Measurements from ENCODE around the gene RAB3C. TPM values are rescaled to one million over a fixed set of nuclear protein-coding genes. Genes with fewer than 3 reads are reported as not detected.

RAB3C gene
- total and polyA plus RNA-seq, 2 donors (not counting 1 experiment from before 2014, with no cell fraction given) = not detected

DNA sequence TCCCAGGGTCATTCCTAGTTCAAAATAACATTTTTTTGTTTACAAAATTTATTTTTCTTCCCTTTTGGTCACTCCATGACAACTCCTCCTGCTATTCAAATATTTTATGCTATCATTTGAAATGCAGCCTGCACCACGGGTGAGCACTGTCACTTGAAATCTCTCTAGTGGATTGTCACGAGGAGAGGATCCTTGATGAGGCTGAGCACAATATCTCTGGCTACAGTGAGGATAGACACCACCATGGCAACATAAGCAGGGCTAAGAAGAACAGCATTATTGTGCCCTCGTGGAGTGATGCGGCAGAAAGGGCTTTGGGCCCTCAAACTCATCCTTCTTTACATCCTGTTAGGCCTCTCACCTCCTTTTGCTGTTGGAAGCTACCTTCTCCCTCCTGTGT lies 321.9 kb downstream of the RAB3C start:
- Histone ChIP-seq H3K4me1 (ENCODE audit: control insufficient read depth, extremely low read depth, insufficient read depth, low read length) (no peaks in the 10 kb centered on the region), H2AFZ (ENCODE audit: low read length) (no peak overlapping the region), H4K20me1 (ENCODE audit: control insufficient read depth, extremely low read depth, insufficient read depth, low read length) (no peaks in the 10 kb centered on the region), H3K4me2 (ENCODE audit: extremely low read depth, insufficient read depth, low read length) (no peak overlapping the region), H3K36me3 (ENCODE audit: control insufficient read depth, insufficient read depth, low read length) (no peaks in the 10 kb centered on the region), H3K27ac (ENCODE audit: insufficient read depth, low read length) (no peak overlapping the region), H3K9ac (ENCODE audit: insufficient read depth, low read length) (no peak overlapping the region), H3K27me3 (ENCODE audit: control insufficient read depth, insufficient read depth, low read length) (no peaks in the 10 kb centered on the region), H3K4me3 (replicated peaks in 1 of 4; ENCODE audit: control extremely low read depth in 1 of 4, insufficient read depth in 1 of 4, low read depth in 3 of 4, low read length in 4 of 4) (no peak overlapping the region), H3K9me3 (ENCODE audit: control insufficient read depth, insufficient read depth, low read depth, low read length) (no peaks in the 10 kb centered on the region), H3K79me2 (ENCODE audit: control insufficient read depth, insufficient read depth, low read length) (no peaks in the 10 kb centered on the region)
- no peak for DNase-seq (ENCODE audit: low read depth in 2 of 2)
- TF ChIP-seq, protein P1, sequence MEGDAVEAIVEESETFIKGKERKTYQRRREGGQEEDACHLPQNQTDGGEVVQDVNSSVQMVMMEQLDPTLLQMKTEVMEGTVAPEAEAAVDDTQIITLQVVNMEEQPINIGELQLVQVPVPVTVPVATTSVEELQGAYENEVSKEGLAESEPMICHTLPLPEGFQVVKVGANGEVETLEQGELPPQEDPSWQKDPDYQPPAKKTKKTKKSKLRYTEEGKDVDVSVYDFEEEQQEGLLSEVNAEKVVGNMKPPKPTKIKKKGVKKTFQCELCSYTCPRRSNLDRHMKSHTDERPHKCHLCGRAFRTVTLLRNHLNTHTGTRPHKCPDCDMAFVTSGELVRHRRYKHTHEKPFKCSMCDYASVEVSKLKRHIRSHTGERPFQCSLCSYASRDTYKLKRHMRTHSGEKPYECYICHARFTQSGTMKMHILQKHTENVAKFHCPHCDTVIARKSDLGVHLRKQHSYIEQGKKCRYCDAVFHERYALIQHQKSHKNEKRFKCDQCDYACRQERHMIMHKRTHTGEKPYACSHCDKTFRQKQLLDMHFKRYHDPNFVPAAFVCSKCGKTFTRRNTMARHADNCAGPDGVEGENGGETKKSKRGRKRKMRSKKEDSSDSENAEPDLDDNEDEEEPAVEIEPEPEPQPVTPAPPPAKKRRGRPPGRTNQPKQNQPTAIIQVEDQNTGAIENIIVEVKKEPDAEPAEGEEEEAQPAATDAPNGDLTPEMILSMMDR (conservative IDR thresholded peaks at IDR 0.05 in 1 of 2, IDR thresholded peaks at IDR 0.05 in 1 of 2; ENCODE audit: low read depth in 1 of 2, low read length in 2 of 2) = no peak
- TF ChIP-seq EZH2 (IDR thresholded peaks at IDR 0.05; ENCODE audit: low read length, missing control alignments) = no peak

GRCh38 chr5:58905944-58906343 lies 323.1 kb downstream of the RAB3C start:
- Histone ChIP-seq H3K9ac (ENCODE audit: insufficient read depth, low read length) (no peak overlapping the region), H4K20me1 (ENCODE audit: control insufficient read depth, extremely low read depth, insufficient read depth, low read length) (no peaks in the 10 kb centered on the region), H3K4me2 (ENCODE audit: extremely low read depth, insufficient read depth, low read length) (no peak overlapping the region), H3K27me3 (ENCODE audit: control insufficient read depth, insufficient read depth, low read length) (no peaks in the 10 kb centered on the region), H3K36me3 (ENCODE audit: control insufficient read depth, insufficient read depth, low read length) (no peaks in the 10 kb centered on the region), H3K9me3 (ENCODE audit: control insufficient read depth, insufficient read depth, low read depth, low read length) (no peaks in the 10 kb centered on the region), H2AFZ (ENCODE audit: low read length) (no peak overlapping the region), H3K79me2 (ENCODE audit: control insufficient read depth, insufficient read depth, low read length) (no peaks in the 10 kb centered on the region), H3K27ac (ENCODE audit: insufficient read depth, low read length) (no peak overlapping the region), H3K4me3 (replicated peaks in 1 of 4; ENCODE audit: control extremely low read depth in 1 of 4, insufficient read depth in 1 of 4, low read depth in 3 of 4, low read length in 4 of 4) (no peak overlapping the region), H3K4me1 (ENCODE audit: control insufficient read depth, extremely low read depth, insufficient read depth, low read length) (no peaks in the 10 kb centered on the region)
- TF ChIP-seq, protein P1 (conservative IDR thresholded peaks at IDR 0.05 in 1 of 2, IDR thresholded peaks at IDR 0.05 in 1 of 2; ENCODE audit: low read depth in 1 of 2, low read length in 2 of 2) = no peak
- no peak for TF ChIP-seq EZH2 (IDR thresholded peaks at IDR 0.05; ENCODE audit: low read length, missing control alignments)
- DNase-seq (ENCODE audit: low read depth in 2 of 2) = no peak

Other genes starting within 250 kb of the RAB3C start
- gene PLK2, start 123.0 kb upstream of the RAB3C start, total RNA-seq = 835 and 983 TPM in 2 replicates
- 26.8 and 59.4 TPM in 2 replicates for gene PLK2, start 123.0 kb upstream of the RAB3C start, polyA plus RNA-seq
- gene GAPT, start 91.6 kb upstream of the RAB3C start, total RNA-seq = not detected in 2 replicates
- not detected in 2 replicates for gene GAPT, start 91.6 kb upstream of the RAB3C start, polyA plus RNA-seq